ENCODE data around the gene LSM4. TPM values are rescaled to one million over a fixed set of nuclear protein-coding genes. Genes with fewer than 3 reads are reported as not detected.
"Not testable (repeated sequence)": the region's sequence is repeated elsewhere in the genome, so short reads cannot be mapped to it uniquely, and the experiment has no call there.

The LSM4 gene
- total and polyA plus RNA-seq, 9 donors, result 38.3 to 121 (median 71.4) TPM

- no peak for DNase-seq
- TF ChIP-seq CTCF (IDR thresholded peaks at IDR 0.05), result no peak
- no peak for TF ChIP-seq POLR2A (IDR thresholded peaks at IDR 0.05)
- no peak for TF ChIP-seq EP300 (IDR thresholded peaks at IDR 0.05)
- no peaks in the 10 kb centered on the region for H3K36me3 ChIP-seq
- no peaks in the 10 kb centered on the region for H3K27me3 ChIP-seq
- H3K27ac ChIP-seq, result no peak overlapping the region
- H3K4me3 ChIP-seq, result no peak overlapping the region
- intact Hi-C loops (cut with DNase I), result loop anchor here in 3 of 4 donors (5.0 kb wide), 4 partner anchors 49 to 134 kb away; partner anchors contain the start of genes MPV17L2 (in 1 of the 3) and RAB3A (in 1 of the 3)
- whole genome bisulfite sequencing, 3 donors, result 83 to 95% (median 86%) methylated on average over 5 of the region's 5 CpGs
- H3K4me1 ChIP-seq (ENCODE audit: insufficient read depth), result peaks cover 8% of the 10 kb centered on the region
- no peaks in the 10 kb centered on the region for H3K9me3 ChIP-seq
These were observed 3.9 kb upstream of the LSM4 start for GRCh38 chr19:18326772-18327171.

GRCh38 chr19:18324373-18324731, 1.5 kb upstream of the LSM4 start:
- H3K27me3 ChIP-seq; DNase-seq; H3K4me3 ChIP-seq; H3K4me1 ChIP-seq (ENCODE audit: insufficient read depth); H3K9me3 ChIP-seq; H3K36me3 ChIP-seq; intact Hi-C loops (cut with DNase I): not testable (repeated sequence)
- peak overlapping the region in 1 of 2 donors; percentile 84 for H3K27ac ChIP-seq
- WGBS, 3 donors, result 38 to 56% (median 44%) methylated on average over 6 of the region's 6 CpGs

GRCh38 chr19:18322318-18322758, 538 bp downstream of the LSM4 start:
- intact Hi-C loops (cut with DNase I), result loop anchor here in 3 of 4 donors (2.0 kb wide), 3 partner anchors 18 to 44 kb away; partner anchors contain the start of gene JUND (in 2 of the 3)
- 2 to 3% (median 3%) methylated on average over 7 of the region's 7 CpGs for WGBS, 3 donors
- H3K27ac ChIP-seq, result peak overlapping the region in 1 of 2 donors; percentile 51
- DNase-seq, result peak in 1 of 5 donors; percentile 45
- no peaks in the 10 kb centered on the region for H3K27me3 ChIP-seq
- TF ChIP-seq CTCF (IDR thresholded peaks at IDR 0.05) (no peak), POLR2A (IDR thresholded peaks at IDR 0.05) (no peak), EP300 (IDR thresholded peaks at IDR 0.05) (no peak)
- peaks cover 5% of the 10 kb centered on the region for H3K4me1 ChIP-seq (ENCODE audit: insufficient read depth)
- H3K36me3 ChIP-seq, result no peaks in the 10 kb centered on the region
- H3K4me3 ChIP-seq, result peak overlapping the region; percentile 90
- no peaks in the 10 kb centered on the region for H3K9me3 ChIP-seq

GRCh38 chr19:18321734-18322102, 1.2 kb downstream of the LSM4 start:
- Histone ChIP-seq H3K9me3 (no peaks in the 10 kb centered on the region), H3K27me3 (no peaks in the 10 kb centered on the region), H3K36me3 (no peaks in the 10 kb centered on the region), H3K27ac (no peak overlapping the region), H3K4me3 (no peak overlapping the region), H3K4me1 (ENCODE audit: insufficient read depth) (peaks cover 5% of the 10 kb centered on the region)
- 25 to 36% (median 25%) methylated on average over 9 of the region's 9 CpGs for WGBS, 3 donors
- TF ChIP-seq CTCF (IDR thresholded peaks at IDR 0.05) (no peak), EP300 (IDR thresholded peaks at IDR 0.05) (no peak), POLR2A (IDR thresholded peaks at IDR 0.05) (no peak)
- DNase-seq, result no peak
- intact Hi-C loops (cut with DNase I), result loop anchor here in 3 of 4 donors (2.0 kb wide), 3 partner anchors 17 to 43 kb away; partner anchors contain the start of gene JUND (in 2 of the 3)

- Histone ChIP-seq H3K27me3 (no peaks in the 10 kb centered on the region), H3K9me3 (no peaks in the 10 kb centered on the region), H3K4me3 (no peak overlapping the region), H3K27ac (no peak overlapping the region), H3K4me1 (ENCODE audit: insufficient read depth) (peaks cover 5% of the 10 kb centered on the region), H3K36me3 (no peaks in the 10 kb centered on the region)
- no peak for DNase-seq
- no peak for TF ChIP-seq EP300 (IDR thresholded peaks at IDR 0.05)
- intact Hi-C loops (cut with DNase I), result no loop called here
- WGBS, 3 donors, result 72 to 74% (median 73%) methylated on average over 14 of the region's 14 CpGs
These were observed 1.8 kb downstream of the LSM4 start for GRCh38 chr19:18320865-18321733.

Measured in ovary (tissue), 9 donors.